OCI-LY7 (cell line): ENCODE data around the gene SHC2. TPM values are rescaled to one million over a fixed set of nuclear protein-coding genes. Genes with fewer than 3 reads are reported as not detected.

Experiments used
- BruUV-seq: library from RNA; stranded (reverse); fragments of 400-500 nt; replicated peaks from 2 replicates; lab custom pipeline; 2021; lab: Mats Ljungman, UMichigan
- CTCF ChIA-PET: fragments of 300-600 bp; sonication (Branson Sonifier 250); formaldehyde crosslinking; loops from one replicate; lab custom pipeline; 2022; ENCODE audit warnings: antibody characterized with exemption; ENCODE audit not compliant: unreplicated experiment; lab: Charles Lee
- POLR2A ChIA-PET: fragments of 300-600 bp; sonication (Branson Sonifier 250); formaldehyde crosslinking; loops from one replicate; lab custom pipeline; 2022; ENCODE audit warnings: antibody characterized with exemption; lab: Charles Lee
- DNase-seq: peaks from one replicate; pipeline ENCODE4 v3.0.0-alpha.2; 2015; ENCODE audit warnings: low spot score
- H2AFZ ChIP-seq: fragments of 200-600 bp; sonication (generic), shearing (Covaris generic); 2 replicates; pipeline ENCODE4 v1.6.1; 2014; ENCODE audit warnings: mild to moderate bottlenecking, antibody characterized with exemption, low read length, moderate library complexity
- H3K27ac ChIP-seq: fragments of 200-600 bp; sonication (generic); 2 replicates; pipeline ENCODE4 v1.5.1; 2014; ENCODE audit warnings: mixed run types, low read depth, mild to moderate bottlenecking, moderate library complexity, low read length, inconsistent platforms; ENCODE audit not compliant: poor library complexity, severe bottlenecking
- H3K36me3 ChIP-seq: fragments of 200-600 bp; sonication (generic); 2 replicates; pipeline ENCODE4 v1.6.1; 2014; ENCODE audit warnings: mild to moderate bottlenecking, antibody characterized with exemption, low read length, moderate library complexity, mixed read lengths; ENCODE audit not compliant: insufficient read depth
- H3K4me1 ChIP-seq: fragments of 200-600 bp; sonication (generic); 2 replicates; pipeline ENCODE4 v1.5.1; 2014; ENCODE audit warnings: mild to moderate bottlenecking, low read length; ENCODE audit not compliant: insufficient read depth, poor library complexity, severe bottlenecking
- H3K4me2 ChIP-seq: fragments of 200-600 bp; sonication (generic); 2 replicates; pipeline ENCODE4 v1.6.1; 2014; ENCODE audit warnings: mild to moderate bottlenecking, low read length
- H3K4me3 ChIP-seq: fragments of 200-600 bp; sonication (generic); 2 replicates; pipeline ENCODE4 v1.5.1; 2014; ENCODE audit warnings: mild to moderate bottlenecking, low read depth, low read length; ENCODE audit not compliant: poor library complexity, severe bottlenecking
- H3K79me2 ChIP-seq: fragments of 200-600 bp; sonication (generic); 2 replicates; pipeline ENCODE4 v1.6.1; 2016; ENCODE audit warnings: low read depth, mild to moderate bottlenecking, low read length, moderate library complexity, mixed read lengths; ENCODE audit not compliant: insufficient read depth
- H3K9me2 ChIP-seq: fragments of 200-600 bp; sonication (generic); 2 replicates; pipeline ENCODE4 v1.6.1; 2016; ENCODE audit warnings: mild to moderate bottlenecking, low read length, mixed read lengths; ENCODE audit not compliant: insufficient read depth
- H3K9me3 ChIP-seq: fragments of 200-600 bp; sonication (generic); 2 replicates; pipeline ENCODE4 v1.6.1; 2014; ENCODE audit warnings: mild to moderate bottlenecking, mixed run types, low read length, mixed read lengths
- H4K20me1 ChIP-seq: fragments of 200-600 bp; sonication (generic); 2 replicates; pipeline ENCODE4 v1.6.1; 2014; ENCODE audit warnings: mild to moderate bottlenecking, antibody characterized with exemption, low read length, moderate library complexity, mixed read lengths; ENCODE audit not compliant: insufficient read depth
- EZH2phosphoT487 ChIP-seq: fragments of 200-600 bp; sonication (generic); IDR thresholded peaks from 2 replicates; pipeline ENCODE4 v1.6.1; 2018; ENCODE audit warnings: low read depth, borderline replicate concordance, mild to moderate bottlenecking, mixed run types, antibody characterized with exemption, low read length, moderate library complexity, mixed read lengths
- intact Hi-C: fragments of 100-400 bp; cut with micrococcal nuclease; formaldehyde crosslinking; loops from one replicate; pipeline ENCODE4 v1.10.0; 2022; ENCODE audit not compliant: unreplicated experiment
- total RNA-seq, 2 experiments: library from RNA; depleted of rRNA in 1 of 2; stranded (reverse); fragments of >200 nt in 1 of 2; shearing (Covaris generic) in 1 of 2; gene quantifications; 2 replicates each; pipeline ENCODE4 v1.2.3, GENCODE V29; 2014 to 2022
- TF ChIP-seq, protein P1 (sequence below): fragments of 200-600 bp; sonication (generic); conservative IDR thresholded peaks from 2 replicates; pipeline ENCODE4 v1.5.1; 2014; ENCODE audit warnings: mild to moderate bottlenecking, antibody characterized with exemption, low read length, moderate library complexity, mixed read lengths

The SHC2 gene
- total RNA-seq, 2 experiments from 2014 or later = 0.28 to 0.65 TPM

- no peaks in the 10 kb centered on the region for H4K20me1 ChIP-seq
- H3K79me2 ChIP-seq = no peaks in the 10 kb centered on the region
- H3K4me2 ChIP-seq = no peak overlapping the region
- DNase-seq = no peak
- BruUV-seq = no TSS peak
- intact Hi-C loops = no loop called here
- H3K4me1 ChIP-seq = no peaks in the 10 kb centered on the region
- ChIA-PET CTCF (no interaction called here), POLR2A (no interaction called here)
- H3K9me2 ChIP-seq = no peaks in the 10 kb centered on the region
- H3K27ac ChIP-seq = no peak overlapping the region
- TF ChIP-seq EZH2phosphoT487 = no peak
- TF ChIP-seq, protein P1, sequence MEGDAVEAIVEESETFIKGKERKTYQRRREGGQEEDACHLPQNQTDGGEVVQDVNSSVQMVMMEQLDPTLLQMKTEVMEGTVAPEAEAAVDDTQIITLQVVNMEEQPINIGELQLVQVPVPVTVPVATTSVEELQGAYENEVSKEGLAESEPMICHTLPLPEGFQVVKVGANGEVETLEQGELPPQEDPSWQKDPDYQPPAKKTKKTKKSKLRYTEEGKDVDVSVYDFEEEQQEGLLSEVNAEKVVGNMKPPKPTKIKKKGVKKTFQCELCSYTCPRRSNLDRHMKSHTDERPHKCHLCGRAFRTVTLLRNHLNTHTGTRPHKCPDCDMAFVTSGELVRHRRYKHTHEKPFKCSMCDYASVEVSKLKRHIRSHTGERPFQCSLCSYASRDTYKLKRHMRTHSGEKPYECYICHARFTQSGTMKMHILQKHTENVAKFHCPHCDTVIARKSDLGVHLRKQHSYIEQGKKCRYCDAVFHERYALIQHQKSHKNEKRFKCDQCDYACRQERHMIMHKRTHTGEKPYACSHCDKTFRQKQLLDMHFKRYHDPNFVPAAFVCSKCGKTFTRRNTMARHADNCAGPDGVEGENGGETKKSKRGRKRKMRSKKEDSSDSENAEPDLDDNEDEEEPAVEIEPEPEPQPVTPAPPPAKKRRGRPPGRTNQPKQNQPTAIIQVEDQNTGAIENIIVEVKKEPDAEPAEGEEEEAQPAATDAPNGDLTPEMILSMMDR = no peak
- H3K9me3 ChIP-seq = no peaks in the 10 kb centered on the region
- H2AFZ ChIP-seq = no peak overlapping the region
- no peaks in the 10 kb centered on the region for H3K36me3 ChIP-seq
- H3K4me3 ChIP-seq = no peak overlapping the region
Measured at GRCh38 chr19:441213-441836, 19.5 kb downstream of the SHC2 start.

DNA sequence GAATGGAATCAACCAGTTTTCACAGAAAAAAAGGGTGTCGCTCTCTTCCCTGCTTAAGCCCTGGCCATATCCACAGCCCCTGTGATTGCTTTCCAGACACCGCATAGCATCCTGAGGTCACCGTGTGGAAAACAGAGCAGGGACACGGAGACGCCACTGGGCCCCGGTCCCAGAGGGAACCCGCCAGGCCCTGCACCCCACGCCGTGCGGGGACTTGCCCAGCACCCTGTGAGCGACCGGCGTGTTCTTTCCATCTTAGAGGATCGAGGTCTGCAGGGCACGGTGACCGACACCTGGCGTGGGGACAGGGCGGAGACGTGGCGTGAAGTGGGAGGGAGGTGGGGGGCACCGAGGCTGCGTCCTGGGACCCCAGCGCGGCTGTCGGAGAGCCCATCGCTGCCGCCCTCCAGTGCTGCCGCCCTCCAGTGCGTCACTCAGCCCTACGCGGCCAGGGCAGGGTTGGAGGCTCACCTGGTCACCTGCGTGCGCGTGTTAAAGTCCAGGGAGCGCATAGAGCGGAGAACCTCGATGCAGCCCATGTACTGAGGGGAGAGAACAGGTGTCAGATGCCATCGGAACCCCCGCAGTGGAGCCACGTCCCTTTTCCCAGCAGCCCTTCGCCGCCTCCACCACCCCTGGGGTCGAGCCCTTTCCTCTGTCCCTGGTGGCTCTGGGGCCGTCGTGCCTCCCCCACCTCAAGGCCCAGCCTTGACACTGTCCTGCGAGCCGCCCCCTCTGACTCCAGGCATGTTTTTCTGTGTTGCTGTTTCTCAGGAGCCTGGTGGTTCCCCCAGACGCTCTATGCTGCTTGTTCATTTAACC is 20.2 kb downstream of the SHC2 start:
- BruUV-seq = no TSS peak
- Histone ChIP-seq H3K27ac (no peak overlapping the region), H3K36me3 (no peaks in the 10 kb centered on the region), H3K4me1 (no peaks in the 10 kb centered on the region), H3K9me2 (no peaks in the 10 kb centered on the region), H3K79me2 (no peaks in the 10 kb centered on the region), H4K20me1 (no peaks in the 10 kb centered on the region), H3K4me2 (no peak overlapping the region), H2AFZ (no peak overlapping the region), H3K9me3 (no peaks in the 10 kb centered on the region), H3K4me3 (no peak overlapping the region)
- POLR2A ChIA-PET = no interaction called here
- CTCF ChIA-PET = no interaction called here
- DNase-seq = no peak
- intact Hi-C loops = no loop called here
- TF ChIP-seq, protein P1 = no peak
- TF ChIP-seq EZH2phosphoT487 = no peak
